GM23338 (cell line): ENCODE measurements around the gene PARVB.

Experiments
- CREB1 ChIP-seq: fragments of 250-450 bp; sonication (Bioruptor Pico); IDR thresholded peaks from 2 replicates; pipeline ENCODE4 v1.5.0; 2020; ENCODE audit warnings: low read depth, mild to moderate bottlenecking, moderate library complexity
- EZH2 ChIP-seq: fragments of 200-600 bp; sonication (generic); IDR thresholded peaks from one replicate; pipeline ENCODE4 v1.8.0; 2017; ENCODE audit warnings: antibody characterized with exemption, mild to moderate bottlenecking, low read depth; ENCODE audit not compliant: unreplicated experiment
- EZH2phosphoT487 ChIP-seq: fragments of 200-600 bp; sonication (generic); IDR thresholded peaks from one replicate; pipeline ENCODE4 v1.8.1; 2018; ENCODE audit warnings: antibody characterized with exemption; ENCODE audit not compliant: unreplicated experiment
- JUNB ChIP-seq: IDR thresholded peaks from one replicate; pipeline ENCODE4 v1.6.1; 2016; ENCODE audit warnings: antibody characterized with exemption; ENCODE audit not compliant: unreplicated experiment
- POLR2AphosphoS5 ChIP-seq: IDR thresholded peaks from 2 replicates; pipeline ENCODE4 v1.6.1; 2016; ENCODE audit warnings: antibody characterized with exemption, low read depth
- STAT1 ChIP-seq: IDR thresholded peaks from one replicate; pipeline ENCODE4 v1.6.1; 2016; ENCODE audit warnings: antibody characterized with exemption; ENCODE audit not compliant: unreplicated experiment
- ZNF114 ChIP-seq: fragments of 250-450 bp; sonication (Bioruptor Pico); IDR thresholded peaks from 2 replicates; pipeline ENCODE4 v1.5.0; 2020; ENCODE audit warnings: mild to moderate bottlenecking, moderate library complexity
- ZNF331 ChIP-seq: fragments of 250-450 bp; sonication (Bioruptor Pico); IDR thresholded peaks from 2 replicates; pipeline ENCODE4 v1.5.0; 2020; ENCODE audit warnings: low read depth, mild to moderate bottlenecking, moderate library complexity
- TF ChIP-seq, protein P1 (sequence below), 2 experiments: fragments of 200-600 bp in 1 of 2; sonication (generic) in 1 of 2; conservative IDR thresholded peaks; 2 replicates each; pipeline versions ENCODE4 v1.5.1 to v1.6.1; 2016 to 2017; ENCODE audit warnings: antibody characterized with exemption in 2 of 2, low read depth in 2 of 2, mild to moderate bottlenecking in 2 of 2, moderate library complexity in 1 of 2
- TF ChIP-seq, protein P2 (sequence below): IDR thresholded peaks from one replicate; pipeline ENCODE4 v1.6.1; 2018; ENCODE audit warnings: antibody characterized with exemption; ENCODE audit not compliant: unreplicated experiment
- TF ChIP-seq, protein P3 (sequence below): IDR thresholded peaks from 2 replicates; pipeline ENCODE4 v1.6.1; 2016; ENCODE audit warnings: antibody characterized with exemption
- TF ChIP-seq, protein P4 (sequence below): fragments of 250-450 bp; sonication (Bioruptor Pico); IDR thresholded peaks from 2 replicates; pipeline ENCODE4 v1.5.0; 2020; ENCODE audit warnings: mild to moderate bottlenecking, moderate library complexity

DNA sequence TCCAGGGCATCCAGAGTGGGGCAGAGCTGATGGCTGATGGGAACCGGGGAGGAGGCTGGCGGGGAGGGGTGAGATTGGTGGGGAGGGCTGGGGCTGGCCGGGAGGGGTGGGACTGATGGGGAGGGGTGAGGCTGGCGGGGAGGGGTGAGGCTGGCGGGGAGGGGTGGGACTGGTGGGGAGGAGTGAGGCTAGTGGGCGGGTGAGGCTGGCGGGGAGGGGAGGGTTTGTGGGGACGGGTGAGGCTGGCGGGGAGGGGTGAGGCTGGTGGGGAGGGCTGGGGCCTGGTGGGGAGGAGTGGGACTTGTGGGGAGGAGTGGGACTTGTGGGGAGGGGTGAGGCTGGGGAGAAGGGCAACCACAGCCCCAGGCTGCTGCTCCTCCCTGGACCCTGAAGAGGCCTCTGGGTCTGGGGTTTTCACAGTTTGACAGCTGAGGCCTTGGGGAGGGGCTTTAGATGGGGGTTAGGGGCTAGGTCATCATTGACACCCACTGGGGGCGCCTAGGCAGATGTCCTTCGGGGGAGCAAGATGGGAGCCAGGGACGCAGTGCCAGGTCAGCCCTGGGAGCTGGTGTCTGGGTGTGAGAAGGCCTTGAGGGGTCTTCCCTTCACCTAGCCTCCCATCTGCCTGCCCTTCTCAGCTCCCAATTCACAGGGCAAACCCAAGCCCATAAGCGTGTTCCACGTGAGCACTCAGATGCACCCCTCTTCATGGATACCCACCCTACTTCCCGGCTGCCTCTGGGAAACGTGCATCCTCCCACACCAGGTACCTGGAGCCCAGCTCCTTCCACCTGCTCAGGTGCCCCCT lies 183.3 kb downstream of the PARVB start:
- TF ChIP-seq, protein P1, sequence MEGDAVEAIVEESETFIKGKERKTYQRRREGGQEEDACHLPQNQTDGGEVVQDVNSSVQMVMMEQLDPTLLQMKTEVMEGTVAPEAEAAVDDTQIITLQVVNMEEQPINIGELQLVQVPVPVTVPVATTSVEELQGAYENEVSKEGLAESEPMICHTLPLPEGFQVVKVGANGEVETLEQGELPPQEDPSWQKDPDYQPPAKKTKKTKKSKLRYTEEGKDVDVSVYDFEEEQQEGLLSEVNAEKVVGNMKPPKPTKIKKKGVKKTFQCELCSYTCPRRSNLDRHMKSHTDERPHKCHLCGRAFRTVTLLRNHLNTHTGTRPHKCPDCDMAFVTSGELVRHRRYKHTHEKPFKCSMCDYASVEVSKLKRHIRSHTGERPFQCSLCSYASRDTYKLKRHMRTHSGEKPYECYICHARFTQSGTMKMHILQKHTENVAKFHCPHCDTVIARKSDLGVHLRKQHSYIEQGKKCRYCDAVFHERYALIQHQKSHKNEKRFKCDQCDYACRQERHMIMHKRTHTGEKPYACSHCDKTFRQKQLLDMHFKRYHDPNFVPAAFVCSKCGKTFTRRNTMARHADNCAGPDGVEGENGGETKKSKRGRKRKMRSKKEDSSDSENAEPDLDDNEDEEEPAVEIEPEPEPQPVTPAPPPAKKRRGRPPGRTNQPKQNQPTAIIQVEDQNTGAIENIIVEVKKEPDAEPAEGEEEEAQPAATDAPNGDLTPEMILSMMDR (conservative IDR thresholded peaks at IDR 0.05; ENCODE audit: low read depth in 2 of 2) = no peak
- TF ChIP-seq, protein P2, sequence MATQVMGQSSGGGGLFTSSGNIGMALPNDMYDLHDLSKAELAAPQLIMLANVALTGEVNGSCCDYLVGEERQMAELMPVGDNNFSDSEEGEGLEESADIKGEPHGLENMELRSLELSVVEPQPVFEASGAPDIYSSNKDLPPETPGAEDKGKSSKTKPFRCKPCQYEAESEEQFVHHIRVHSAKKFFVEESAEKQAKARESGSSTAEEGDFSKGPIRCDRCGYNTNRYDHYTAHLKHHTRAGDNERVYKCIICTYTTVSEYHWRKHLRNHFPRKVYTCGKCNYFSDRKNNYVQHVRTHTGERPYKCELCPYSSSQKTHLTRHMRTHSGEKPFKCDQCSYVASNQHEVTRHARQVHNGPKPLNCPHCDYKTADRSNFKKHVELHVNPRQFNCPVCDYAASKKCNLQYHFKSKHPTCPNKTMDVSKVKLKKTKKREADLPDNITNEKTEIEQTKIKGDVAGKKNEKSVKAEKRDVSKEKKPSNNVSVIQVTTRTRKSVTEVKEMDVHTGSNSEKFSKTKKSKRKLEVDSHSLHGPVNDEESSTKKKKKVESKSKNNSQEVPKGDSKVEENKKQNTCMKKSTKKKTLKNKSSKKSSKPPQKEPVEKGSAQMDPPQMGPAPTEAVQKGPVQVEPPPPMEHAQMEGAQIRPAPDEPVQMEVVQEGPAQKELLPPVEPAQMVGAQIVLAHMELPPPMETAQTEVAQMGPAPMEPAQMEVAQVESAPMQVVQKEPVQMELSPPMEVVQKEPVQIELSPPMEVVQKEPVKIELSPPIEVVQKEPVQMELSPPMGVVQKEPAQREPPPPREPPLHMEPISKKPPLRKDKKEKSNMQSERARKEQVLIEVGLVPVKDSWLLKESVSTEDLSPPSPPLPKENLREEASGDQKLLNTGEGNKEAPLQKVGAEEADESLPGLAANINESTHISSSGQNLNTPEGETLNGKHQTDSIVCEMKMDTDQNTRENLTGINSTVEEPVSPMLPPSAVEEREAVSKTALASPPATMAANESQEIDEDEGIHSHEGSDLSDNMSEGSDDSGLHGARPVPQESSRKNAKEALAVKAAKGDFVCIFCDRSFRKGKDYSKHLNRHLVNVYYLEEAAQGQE = no peak
- TF ChIP-seq, protein P3, sequence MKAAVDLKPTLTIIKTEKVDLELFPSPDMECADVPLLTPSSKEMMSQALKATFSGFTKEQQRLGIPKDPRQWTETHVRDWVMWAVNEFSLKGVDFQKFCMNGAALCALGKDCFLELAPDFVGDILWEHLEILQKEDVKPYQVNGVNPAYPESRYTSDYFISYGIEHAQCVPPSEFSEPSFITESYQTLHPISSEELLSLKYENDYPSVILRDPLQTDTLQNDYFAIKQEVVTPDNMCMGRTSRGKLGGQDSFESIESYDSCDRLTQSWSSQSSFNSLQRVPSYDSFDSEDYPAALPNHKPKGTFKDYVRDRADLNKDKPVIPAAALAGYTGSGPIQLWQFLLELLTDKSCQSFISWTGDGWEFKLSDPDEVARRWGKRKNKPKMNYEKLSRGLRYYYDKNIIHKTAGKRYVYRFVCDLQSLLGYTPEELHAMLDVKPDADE = no peak
- TF ChIP-seq STAT1 = no peak
- TF ChIP-seq POLR2AphosphoS5 = no peak
- TF ChIP-seq CREB1 (CRISPR knock-in tag) = no peak
- TF ChIP-seq EZH2 = no peak
- no peak for TF ChIP-seq JUNB
- TF ChIP-seq EZH2phosphoT487 = no peak
- TF ChIP-seq ZNF331 = no peak
- TF ChIP-seq ZNF114 (CRISPR knock-in tag) = no peak
- TF ChIP-seq, protein P4, sequence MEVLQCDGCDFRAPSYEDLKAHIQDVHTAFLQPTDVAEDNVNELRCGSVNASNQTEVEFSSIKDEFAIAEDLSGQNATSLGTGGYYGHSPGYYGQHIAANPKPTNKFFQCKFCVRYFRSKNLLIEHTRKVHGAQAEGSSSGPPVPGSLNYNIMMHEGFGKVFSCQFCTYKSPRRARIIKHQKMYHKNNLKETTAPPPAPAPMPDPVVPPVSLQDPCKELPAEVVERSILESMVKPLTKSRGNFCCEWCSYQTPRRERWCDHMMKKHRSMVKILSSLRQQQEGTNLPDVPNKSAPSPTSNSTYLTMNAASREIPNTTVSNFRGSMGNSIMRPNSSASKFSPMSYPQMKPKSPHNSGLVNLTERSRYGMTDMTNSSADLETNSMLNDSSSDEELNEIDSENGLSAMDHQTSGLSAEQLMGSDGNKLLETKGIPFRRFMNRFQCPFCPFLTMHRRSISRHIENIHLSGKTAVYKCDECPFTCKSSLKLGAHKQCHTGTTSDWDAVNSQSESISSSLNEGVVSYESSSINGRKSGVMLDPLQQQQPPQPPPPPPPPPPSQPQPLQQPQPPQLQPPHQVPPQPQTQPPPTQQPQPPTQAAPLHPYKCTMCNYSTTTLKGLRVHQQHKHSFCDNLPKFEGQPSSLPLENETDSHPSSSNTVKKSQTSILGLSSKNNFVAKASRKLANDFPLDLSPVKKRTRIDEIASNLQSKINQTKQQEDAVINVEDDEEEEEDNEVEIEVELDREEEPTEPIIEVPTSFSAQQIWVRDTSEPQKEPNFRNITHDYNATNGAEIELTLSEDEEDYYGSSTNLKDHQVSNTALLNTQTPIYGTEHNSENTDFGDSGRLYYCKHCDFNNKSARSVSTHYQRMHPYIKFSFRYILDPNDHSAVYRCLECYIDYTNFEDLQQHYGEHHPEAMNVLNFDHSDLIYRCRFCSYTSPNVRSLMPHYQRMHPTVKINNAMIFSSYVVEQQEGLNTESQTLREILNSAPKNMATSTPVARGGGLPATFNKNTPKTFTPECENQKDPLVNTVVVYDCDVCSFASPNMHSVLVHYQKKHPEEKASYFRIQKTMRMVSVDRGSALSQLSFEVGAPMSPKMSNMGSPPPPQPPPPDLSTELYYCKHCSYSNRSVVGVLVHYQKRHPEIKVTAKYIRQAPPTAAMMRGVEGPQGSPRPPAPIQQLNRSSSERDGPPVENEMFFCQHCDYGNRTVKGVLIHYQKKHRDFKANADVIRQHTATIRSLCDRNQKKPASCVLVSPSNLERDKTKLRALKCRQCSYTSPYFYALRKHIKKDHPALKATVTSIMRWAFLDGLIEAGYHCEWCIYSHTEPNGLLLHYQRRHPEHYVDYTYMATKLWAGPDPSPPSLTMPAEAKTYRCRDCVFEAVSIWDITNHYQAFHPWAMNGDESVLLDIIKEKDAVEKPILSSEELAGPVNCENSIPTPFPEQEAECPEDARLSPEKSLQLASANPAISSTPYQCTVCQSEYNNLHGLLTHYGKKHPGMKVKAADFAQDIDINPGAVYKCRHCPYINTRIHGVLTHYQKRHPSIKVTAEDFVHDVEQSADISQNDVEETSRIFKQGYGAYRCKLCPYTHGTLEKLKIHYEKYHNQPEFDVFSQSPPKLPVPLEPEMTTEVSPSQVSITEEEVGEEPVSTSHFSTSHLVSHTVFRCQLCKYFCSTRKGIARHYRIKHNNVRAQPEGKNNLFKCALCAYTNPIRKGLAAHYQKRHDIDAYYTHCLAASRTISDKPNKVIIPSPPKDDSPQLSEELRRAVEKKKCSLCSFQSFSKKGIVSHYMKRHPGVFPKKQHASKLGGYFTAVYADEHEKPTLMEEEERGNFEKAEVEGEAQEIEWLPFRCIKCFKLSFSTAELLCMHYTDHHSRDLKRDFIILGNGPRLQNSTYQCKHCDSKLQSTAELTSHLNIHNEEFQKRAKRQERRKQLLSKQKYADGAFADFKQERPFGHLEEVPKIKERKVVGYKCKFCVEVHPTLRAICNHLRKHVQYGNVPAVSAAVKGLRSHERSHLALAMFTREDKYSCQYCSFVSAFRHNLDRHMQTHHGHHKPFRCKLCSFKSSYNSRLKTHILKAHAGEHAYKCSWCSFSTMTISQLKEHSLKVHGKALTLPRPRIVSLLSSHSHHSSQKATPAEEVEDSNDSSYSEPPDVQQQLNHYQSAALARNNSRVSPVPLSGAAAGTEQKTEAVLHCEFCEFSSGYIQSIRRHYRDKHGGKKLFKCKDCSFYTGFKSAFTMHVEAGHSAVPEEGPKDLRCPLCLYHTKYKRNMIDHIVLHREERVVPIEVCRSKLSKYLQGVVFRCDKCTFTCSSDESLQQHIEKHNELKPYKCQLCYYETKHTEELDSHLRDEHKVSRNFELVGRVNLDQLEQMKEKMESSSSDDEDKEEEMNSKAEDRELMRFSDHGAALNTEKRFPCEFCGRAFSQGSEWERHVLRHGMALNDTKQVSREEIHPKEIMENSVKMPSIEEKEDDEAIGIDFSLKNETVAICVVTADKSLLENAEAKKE (CRISPR knock-in tag) = no peak
